Activated T-cell treated with anti-CD3 and anti-CD28 coated beads, Interleukin-2, amount 50 U/mL, for 48 hours (primary cell): ENCODE measurements around the gene PBX1.

Experiments
- DNase-seq, 2 experiments: peaks; one replicate each; pipeline ENCODE4 v3.0.0-alpha.2; 2020

PBX1 gene

DNA sequence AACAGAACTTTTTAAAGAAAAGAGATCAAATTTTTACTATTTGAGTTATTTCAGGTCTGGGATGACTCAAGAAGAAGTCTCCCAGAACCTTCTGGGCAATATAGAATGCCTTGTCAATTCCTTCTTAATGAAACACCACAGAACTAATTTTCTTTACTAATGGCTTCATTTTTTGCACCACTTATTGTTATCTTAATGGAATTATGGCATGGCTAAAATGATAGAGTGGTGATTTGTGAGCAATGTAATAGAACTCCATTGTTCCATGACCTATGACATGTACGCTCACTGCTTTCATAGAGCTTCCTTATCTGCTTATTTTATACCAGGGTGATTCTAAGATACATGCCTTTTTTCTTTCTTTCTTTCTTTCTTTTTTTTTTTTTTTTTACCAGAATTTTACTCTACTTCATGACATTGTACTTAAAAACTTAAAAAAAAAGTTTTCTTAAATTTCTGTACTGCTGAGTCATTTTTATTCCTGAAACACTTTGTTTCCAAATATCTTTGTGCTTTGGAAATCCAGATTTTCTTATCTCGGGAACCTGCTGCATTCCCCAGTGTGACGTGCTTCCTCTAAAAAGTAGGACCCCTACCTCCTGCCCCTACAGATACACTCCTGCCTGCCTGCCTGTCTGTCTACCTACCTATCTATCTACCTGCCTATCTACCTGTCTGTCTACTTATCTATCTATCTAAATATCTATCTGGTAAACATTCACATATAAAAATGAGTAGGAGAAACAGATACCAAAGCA, 284.9 kb downstream of the PBX1 start:
- DNase-seq = no peak

DNA sequence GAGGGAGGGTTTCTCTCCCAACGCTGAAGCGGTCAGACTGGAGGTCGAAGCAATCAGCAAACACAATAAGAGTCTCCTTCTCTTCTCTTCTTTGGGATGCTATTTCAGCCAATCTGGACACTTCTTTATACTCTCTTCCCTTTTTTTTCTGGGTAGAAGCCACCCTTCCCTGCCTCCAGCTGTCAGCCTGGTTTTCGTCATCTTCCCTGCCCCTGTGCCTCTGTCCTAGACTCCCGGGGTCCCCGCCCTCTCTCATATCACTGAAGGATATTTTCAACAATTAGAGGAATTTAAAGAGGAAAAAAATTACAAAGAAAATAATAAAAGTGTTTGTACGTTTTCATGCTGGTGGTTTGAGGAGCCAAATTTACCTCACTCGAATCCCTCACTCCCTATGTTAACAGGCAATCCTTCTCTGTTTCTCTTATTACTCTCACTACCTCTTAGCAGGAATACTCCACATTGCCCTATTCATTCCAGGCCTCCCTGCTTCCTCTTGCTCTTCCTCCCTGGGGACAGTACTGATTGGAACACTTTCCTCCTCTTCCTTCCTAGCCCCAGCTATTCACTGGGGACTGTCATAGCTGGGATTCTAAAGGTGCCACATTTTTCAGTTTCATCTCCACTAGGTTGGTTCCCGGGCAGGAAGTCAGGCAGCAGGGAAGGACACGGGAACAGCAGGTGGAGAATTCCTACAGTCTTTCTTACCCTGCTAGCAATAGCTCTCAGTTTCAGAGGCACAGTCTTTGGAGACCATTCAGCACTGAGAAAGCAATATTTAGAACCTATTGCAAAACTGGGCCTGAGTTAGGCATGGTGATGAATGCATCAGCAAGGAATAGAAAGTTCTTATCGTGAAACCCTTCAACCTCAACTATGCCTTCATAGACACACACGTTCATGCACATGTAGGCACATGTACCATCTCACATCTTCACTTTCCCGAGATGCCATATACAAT, 288.0 kb downstream of the PBX1 start:
- no peak for DNase-seq

DNA sequence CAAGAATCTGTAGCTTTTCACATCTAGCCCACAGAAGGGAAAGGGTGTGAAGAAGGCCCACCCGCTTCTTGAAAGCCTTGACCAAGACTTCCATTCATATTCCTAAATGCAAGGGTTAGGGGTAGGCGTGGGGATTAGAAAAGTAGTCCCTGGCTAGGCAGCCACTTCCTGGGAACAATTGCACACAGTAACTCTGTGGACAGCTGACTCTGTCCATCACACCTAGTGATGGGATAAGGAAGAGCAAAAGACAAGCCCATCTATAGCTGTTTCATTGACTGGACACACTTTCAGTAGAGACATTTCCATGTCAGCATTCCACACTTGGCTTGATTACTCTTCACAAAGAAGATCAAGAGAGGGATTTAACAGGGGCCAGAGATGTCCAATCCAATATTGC, 294.2 kb downstream of the PBX1 start:
- DNase-seq = no peak

DNA sequence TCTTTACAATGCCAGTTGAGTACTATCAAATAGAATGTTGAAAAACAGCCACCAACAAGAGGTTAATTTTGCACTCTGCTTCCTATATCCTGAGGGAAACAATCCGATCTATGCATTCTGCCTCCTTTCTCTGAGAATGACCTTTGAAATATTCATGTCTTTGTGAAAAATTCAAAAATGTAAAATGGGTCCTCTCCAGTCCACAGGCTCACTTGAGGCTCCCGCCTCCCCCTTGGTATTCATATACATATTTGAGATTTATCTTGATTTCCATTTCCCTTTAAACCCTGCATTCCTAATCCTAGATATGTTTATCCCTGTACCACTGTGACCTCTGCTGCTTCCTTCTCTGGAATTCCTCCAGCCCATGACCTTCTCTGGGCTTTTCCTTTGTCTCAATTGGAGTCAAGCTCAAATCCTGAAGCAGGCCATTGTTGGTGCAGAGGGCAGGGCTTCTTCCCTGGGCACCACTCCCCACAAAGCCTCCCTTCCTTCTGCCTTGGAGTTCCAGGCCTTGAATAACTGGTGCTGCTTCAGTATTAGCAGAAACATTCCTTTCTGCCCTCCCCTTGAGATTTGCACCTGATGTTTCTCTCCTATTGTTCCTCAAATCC, 296.8 kb downstream of the PBX1 start:
- no peak for DNase-seq

DNA sequence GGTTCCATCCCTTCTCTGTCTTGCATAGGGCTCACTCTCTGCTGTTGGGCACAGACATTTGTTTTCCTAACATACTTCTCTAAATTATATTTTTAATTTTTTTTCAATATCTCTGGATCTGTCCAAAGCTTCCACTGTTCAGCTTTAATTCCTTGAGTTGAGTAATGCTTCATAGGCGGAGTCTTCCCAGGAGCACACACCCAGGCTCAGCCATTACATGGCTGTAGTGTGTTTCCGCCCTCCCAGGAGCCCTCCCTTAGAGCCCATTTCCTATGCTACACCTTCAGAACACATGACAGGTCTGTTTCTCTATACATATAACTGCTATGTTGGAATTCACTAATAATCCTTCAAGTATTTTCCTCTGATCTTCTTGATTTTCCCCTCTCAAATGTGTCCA, 297.4 kb downstream of the PBX1 start:
- DNase-seq = no peak

DNA sequence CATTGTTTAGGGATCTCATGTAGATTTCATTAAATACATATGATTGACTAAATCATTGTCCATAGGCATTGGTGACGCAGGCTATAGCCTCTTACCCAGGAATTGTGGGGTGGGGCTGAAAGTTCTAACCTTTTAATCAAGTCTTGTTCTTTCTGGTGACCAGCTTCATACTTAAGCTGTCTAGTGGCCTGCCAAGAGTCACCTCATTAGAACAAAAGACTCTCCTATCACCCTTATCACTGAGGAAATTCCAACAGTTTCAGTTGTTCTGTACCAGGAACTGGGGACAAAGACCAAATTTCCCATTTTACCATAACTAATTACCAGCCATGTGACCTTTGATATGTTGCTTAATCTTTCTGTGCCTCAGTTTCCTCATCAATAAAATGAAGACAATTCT, 298.5 kb downstream of the PBX1 start:
- no peak for DNase-seq

DNA sequence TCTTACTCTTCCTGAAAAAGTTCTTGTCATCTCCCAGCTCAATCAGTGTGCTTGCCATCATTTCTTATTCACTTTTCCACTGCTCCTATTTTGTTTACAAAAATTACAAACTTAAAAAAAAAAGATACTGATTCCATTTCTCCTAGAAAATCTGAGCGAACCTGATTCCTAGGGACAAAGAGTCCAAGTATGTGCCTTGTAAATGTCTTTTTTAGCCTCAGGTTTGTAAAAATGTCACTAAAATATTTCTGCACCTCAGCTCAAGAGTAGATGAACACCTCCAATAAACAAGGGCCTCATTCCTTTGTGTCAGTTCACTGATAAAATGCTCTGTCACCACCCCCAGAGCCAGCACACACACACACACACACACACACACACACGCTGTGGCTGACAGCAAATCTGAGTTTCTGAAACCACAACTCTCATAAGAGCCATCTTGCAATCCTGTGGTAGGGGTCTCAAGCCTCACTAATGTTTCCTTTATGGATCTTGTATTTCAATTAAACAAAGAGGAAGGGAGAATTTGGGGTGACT, 299.2 kb downstream of the PBX1 start:
- no peak for DNase-seq

DNA sequence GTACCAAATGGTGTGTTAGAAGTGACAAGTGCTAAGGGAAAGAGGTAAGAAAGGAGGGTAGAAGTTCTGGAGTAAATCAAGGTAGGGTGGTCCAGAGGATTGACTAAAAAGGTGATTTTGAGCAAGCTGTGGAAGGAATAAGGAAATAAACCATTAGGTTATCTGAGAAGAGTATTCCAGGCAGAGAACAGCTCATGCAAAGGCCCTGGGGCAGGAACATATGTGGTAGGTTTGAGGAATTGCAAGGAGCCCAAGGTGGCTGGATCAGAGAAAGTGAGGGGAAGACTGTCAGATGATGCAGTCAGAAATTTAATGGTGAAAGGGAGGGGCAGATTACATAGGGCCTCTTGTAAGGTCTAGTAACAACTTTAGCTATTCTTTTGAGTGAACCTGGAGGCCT, 302.6 kb downstream of the PBX1 start:
- DNase-seq = no peak

DNA sequence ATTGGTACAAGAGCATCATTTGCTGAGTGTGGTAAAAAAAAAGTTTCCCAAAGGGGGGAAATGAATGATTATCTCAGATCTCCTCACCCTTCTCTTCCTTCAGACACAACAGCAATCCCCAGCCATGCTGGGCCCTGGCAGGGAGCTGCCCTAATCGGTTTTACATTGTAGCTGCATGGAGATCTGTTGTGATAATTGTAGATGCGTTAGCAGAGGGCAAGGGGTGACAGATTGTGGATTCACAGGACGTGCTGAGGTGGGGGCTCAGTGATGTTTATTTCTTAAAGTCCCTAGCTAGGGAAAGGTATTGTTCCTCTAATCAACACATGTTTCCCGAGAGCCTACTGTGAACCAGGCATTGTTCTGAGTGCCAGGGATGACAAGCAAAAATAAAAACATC, 304.1 kb downstream of the PBX1 start:
- no peak for DNase-seq

DNA sequence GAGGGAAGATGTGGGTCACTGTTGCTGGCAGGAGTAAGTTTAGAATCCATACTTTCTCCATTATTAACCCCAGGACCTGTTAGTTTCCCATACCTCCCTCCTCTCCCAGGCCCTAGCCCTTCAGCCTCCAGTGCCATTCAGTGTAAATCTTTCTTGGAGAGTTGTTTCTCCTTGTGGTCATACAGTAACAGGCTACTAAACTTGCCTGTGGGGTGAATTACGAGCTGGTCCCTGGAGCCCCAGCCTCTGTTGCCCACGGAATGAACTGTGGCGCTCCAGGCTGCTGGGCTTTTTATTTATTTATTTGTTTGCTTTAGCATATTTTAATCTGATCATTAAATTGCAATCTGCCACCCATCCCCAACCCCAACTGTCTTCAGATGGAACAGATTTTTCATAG, 305.2 kb downstream of the PBX1 start:
- no peak for DNase-seq

DNA sequence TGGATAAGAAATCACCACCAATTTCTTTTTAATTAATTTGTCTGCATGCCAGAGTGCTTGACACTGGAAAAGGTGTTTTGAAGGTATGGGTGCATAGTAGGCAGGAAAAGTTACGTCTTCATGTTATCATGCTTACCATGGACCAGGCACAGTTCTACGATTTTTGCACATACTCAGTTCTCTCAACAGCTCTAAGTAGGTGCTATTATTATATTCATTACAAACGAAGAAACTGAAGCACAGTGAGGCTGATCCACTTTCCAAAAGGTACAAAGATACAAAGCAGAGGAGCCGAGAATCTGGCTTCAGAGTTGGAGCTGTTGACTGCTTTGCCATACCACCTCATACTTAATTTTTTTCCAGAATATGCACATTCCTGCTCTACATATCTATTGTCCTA, 306.4 kb downstream of the PBX1 start:
- DNase-seq = no peak

DNA sequence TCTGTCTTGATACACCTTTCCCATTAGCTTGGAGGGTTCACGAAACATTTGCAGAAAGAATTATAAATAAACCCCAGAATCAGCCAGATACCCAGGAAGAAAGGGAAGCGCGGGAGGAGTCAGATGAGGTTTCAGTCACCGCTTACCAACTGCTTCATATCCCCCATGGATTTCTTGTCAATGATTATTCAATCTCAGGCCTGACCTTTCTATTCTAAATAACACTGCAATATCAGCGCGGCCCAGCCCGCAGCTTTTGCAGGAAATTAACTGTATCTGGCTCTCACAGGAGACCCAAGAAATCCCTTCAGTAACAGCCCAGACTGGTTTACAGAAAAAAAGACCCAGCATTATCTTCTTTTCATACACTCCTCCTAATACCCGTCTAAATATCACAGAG, 308.6 kb downstream of the PBX1 start:
- DNase-seq = no peak

DNA sequence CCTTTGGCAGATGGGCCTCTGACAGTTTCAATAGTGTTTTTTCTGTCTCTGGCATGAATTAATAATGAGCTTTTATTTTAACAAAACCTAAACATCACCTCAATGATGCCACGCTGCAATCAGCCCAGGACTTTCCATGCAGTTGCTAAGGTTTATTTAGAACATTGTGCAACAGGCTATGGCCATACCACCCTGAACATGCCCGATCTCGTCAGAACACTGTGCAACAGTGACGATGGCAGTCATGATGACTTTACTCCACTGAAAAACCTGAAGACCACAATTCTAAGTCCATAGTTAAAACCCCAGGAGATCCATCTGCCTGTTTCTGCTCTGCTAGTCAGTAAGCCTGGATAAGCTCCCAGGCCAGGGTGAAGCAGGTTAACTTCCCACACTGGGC, 310.0 kb downstream of the PBX1 start:
- no peak for DNase-seq

DNA sequence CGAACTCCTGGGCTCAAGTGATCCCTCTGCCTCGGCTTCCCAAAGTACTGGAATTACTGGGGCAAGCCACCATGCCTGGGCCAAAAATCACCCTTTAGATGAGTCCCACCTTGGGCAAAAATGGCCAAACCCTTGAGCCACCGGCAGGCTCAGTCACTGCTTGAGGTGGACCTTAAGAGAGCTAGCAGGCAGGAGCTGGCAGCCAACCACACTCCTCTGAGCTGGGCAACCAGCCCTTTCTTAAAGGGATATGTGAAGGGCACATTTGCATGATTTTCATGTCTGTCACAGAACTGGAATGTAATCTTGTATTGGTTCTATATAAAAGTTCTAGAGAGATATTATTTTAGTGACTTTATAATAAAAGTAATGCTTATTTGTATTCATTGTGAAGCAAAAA, 316.5 kb downstream of the PBX1 start:
- DNase-seq = no peak

DNA sequence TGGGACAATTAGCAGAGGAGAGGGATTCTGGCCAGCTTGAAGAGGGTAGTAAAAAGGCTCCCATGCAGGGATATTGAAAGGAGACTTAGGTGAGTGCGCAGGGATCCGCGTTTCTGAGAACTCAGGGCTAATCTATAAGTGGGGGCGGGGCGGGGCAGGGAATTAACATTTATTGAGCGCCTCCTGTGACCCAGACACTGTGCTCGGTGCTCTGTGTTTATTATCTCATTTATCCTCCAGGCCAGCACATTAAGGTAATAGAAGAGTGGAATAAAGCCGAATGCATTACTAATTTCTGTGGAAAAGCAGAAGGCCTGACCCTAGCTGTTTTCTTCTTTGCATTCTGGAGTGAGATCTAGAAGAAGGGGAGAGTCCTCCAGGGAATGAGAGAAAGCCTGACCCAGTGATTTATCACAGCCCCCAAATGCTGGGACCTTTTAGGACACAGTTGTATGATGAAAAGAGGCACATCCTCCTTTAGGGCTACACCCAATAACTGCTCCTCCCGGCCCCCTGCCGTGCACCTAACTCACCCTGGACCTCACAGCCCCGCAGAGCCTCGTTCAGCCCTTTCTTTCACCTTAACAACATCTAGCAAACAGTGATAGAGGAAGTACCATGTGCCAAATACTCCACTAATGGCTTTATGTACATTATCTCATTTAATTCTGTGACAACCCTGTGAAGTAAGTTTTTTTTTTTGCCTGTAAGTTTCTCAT, 317.6 kb downstream of the PBX1 start:
- no peak for DNase-seq

DNA sequence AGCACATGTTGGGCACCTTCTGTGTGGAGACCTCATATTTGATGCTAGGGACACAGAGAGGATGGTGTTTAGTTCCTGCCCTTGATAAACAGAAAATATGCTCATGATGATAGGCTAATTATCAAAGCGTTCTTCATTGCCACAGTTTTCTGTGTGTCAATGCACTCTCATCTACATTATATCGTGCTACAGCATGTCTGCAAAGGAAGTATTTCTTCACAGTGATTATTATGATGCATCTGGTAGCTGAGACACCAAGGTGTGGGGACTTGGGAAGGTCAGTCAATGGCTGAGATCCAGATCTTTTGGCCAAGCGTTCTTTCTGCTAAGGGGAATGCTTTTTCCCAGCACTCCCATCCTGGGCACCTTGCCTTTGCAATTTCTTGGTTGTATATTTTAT, 321.2 kb downstream of the PBX1 start:
- no peak for DNase-seq

DNA sequence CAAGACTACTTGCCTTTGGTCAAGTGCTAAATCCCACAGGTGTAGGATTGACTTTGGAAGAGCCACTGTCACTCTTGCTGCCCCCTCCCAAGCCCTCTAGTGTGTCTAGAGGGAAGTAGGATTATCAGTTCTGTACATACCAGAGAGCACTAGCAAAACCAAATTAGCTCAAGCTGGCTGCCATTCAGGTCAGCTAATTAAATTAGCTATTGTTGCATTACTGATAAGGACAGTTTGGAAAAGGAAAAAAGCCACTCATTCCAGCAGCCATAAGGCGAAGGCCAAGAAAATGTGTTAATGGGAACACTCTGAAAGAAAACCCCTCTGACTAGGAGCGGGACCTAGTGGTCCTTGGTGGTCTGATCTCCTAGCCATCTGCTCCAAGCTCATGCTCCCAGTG, 321.7 kb downstream of the PBX1 start:
- DNase-seq = no peak

DNA sequence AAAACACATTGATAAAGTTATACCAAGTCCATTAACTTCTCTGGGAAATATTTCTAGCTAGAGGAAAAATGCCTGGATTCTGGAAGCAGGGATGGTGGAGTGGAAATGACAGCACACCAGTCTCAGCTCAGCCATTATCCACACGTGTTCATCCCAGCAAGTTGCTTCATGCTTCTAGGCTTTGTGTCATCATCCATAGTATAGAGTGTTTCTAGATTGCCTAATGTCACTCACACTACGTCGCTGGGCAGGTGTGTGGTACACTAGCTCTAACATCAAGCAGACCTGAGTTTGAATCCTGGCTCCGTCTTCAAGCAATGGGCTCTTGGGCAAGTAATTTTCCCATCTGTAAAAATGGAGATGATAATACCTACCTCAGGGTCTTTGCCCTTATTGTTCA, 326.3 kb downstream of the PBX1 start:
- DNase-seq = no peak

DNA sequence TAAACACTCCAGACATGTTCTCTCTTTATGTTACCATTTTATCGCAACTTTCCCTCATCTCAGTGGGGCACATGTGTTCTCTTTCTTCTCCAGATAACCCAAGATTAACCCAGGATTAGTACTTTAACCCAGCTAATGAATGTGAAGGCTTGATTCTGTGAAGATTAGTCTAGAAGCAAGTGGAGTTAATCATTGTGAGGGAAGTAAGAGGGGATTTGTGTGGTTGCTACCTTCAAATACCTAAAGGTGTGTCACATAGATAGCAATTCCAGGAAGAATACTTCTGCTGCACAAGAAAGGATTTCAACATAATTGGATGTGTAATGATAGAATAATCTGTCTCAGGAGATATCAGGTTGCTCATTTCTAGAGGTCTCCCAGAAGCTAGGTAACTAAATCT, 327.1 kb downstream of the PBX1 start:
- no peak for DNase-seq

DNA sequence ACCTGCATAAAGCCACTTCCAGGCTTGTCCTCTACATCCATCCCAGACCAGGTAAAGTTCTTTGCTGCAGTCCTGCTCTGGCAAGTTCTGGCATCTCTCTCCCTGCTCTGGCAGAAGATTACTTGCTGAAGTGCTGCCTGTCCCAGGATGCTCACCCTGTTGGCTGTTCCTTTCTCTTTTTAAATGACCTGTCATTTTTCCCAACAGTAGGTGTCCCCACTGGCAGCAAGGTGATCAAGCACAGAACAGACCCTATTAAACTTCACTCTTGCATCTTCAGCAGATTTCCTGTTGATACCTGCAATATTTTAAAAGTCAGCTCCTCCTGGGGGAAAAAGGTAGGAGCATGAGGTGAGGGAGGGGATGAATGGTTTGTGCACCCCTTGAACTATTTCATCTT, 332.6 kb downstream of the PBX1 start:
- no peak for DNase-seq

DNA sequence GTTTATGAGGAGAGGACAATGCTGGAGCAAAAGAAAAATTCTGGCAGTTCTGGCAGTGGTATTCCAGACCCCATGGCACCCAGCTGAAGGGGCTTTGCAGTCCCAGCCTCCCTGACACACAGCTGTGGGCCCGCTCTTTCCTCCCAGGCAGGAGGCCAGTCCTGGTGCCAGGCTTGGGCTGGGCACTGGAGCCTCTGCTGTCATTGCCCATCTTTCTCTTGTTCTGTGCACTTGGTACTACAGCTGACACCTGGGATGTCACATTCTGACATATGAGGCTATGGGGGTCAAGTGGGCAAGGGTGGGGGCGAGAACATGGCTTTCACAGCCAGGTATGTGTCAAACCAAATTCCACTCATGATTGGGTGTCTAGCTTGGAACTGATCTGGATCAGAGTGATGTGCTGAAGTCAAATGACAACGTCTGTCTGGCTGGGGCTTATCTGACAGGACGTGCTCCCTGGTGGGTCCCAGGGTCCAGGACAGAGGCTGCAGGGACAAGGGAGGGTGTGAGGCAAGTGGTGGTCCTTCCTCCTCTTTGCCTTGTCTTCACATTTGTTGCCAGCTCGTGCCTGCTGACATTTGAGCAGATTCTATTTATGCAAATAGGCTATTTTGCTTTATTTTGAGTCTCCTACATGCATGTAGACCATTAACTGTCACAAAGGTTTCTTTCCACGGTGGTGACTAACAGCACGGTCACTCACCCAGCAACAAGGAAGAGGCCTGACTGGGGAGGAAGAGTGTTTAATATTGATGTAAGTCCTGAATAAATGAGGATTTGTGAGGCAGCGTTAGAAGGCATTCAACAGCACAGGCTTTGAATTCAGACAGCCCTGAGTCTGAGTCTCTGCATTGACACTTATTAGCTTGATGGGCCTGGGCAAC, 336.3 kb downstream of the PBX1 start:
- no peak for DNase-seq

DNA sequence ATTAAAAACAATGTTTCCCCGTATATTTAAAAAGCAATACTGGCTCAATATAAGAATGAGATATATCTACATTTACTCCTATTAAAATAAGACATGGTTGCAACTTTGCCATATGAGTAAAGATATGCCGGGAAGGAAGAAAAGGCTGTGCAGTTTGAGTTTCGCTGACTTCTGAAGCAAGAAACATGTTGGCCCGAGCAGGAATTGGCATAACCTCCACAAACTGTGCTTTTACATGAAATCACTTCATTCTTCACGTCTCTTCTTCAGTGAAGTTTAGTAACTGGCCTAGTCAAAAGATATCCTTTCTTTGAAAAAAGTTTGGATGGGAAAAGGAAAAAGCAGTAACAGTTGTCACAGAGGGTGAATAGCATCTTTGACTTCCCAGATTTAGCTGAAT, 342.0 kb downstream of the PBX1 start:
- no peak for DNase-seq
